Measurements from ENCODE around the gene GSS.

The GSS gene

DNA sequence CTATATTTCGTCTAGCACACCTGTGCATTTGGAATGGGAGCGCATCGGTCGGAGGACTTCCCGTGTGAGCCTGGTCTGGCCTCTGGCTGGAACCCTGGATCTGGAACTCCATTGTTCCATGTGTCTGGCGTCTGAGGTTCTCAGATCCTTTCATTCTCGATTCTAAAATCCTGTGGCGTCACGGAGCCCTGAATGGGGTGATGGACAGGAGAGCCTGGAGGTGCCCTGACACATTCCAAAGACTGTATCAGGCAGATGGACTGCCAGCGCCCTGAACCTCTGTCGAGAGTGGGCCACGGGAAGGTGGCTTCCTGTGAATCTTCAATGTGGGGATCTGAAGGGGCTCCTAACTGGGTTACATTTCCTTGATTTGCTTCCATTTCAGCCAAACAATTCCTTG is 20.7 kb upstream of the GSS start:
- no peak for DNase-seq

- no peak for DNase-seq
These were observed 18.6 kb upstream of the GSS start for GRCh38 chr20:34974246-34974645.

DNA sequence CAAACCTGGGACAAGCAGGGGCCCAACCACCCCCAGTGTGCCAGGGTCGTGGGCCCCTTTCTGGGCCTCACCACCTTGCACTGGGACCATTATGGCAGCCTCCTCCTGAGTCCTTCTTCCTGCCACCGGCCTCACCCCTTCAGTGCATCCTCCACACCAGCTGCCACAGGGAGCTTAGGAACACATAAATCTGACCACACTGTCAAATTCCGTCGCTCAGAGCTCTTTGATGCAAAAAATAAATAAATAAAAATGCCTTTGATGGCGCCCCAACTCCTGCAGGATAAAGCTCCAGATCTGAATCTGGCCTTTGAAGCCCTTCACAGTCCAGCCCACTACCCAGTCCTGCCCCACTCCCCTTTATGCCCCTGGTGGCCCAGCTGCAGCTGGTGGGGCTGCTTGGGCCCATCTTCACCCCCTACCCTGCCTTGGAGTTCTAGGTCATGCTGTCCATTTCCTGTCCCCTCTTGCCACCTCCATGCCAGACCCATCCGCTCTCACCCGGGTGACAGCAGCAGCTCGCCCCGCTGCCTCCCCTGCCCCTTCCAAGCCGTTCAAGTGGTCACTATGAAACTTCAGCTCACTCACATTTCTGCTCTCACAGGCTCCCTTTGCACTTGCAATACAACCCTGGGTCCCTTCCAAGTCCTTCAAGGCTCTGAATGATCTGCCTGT is 16.1 kb upstream of the GSS start:
- DNase-seq: no peak

DNA sequence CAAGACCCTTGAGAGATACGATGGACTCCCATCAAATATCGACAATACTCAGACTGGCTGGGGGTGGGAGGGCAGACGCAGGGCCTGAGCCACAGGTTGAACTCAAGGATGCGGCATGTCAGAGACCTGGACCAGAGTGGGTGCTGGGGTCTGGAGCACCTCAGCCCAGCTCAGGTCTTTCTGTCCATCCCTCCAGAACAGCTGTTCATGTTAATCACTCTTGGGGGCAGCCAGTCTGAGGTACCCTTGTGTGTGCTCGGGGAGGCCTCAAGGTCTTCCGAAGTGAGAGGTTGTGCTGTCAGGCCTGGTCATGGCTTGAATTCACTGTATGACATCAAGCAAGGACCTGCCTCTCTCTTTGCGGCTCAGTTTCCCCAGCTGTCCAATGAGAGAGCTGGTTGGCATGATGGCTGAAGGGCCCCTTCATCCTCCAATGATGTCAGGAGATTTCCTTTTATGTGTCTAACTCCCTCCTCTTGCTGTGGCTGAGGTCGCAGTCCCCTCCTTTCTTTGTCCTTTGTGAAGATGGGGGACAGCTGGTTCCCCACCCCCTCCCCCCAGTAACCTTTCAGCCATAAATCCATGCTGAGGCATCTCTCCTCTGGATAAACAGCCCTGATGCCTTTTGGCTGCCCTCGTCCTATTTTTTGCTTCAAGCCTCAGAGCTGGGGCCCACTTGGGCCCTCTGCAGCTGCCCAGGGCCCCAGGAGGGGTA is 15.4 kb upstream of the GSS start:
- no peak for DNase-seq

- no peak for DNase-seq
These were observed 14.7 kb upstream of the GSS start for GRCh38 chr20:34970193-34970840.

GRCh38 chr20:34968042-34968775 is 12.6 kb upstream of the GSS start:
- DNase-seq: no peak

GRCh38 chr20:34967421-34967820 is 11.8 kb upstream of the GSS start:
- no peak for DNase-seq

- no peak for DNase-seq
These were observed 9.4 kb upstream of the GSS start for GRCh38 chr20:34965051-34965450.

GRCh38 chr20:34964486-34964885 is 8.9 kb upstream of the GSS start:
- DNase-seq: no peak

DNA sequence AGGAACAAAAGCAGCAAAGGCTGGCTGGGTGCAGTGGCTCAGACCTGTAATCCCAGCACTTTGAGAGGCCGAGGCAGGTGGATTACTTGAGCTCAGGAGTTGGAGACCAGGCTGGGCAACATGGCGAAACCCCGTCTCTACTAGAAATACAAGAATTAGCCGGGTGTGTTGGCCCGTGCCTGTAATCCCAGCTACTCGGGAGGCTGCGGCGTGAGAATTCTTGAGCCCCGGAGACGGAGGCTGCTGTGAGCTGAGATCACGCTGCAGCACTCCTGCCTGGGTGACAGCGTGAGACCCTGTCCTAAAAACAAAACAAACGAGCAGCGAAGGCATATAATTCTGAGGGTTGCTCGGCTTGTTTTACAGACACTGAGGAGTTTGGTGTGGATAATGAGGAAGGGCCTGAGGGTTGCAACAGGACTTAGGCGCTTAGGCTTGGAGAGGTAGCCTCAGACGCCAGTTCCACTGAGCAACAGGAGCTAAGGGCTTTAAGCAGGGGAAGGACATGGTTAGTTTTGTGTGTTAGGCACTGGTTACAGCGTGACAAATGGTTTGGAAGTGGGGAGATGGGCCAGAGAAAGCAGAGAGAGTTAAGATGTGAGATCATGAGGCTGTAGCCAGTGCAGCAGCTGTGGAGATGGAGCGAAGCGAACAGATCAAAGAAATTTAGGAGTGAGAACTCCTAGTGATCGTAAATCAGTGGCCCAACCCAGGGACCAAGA is 1.3 kb upstream of the GSS start:
- DNase-seq: no peak

GRCh38 chr20:34956041-34956458 is 444 bp upstream of the GSS start:
- no peak for DNase-seq

GRCh38 chr20:34954904-34955230 is 739 bp downstream of the GSS start:
- DNase-seq: no peak

GRCh38 chr20:34953960-34954359 is 1.6 kb downstream of the GSS start:
- DNase-seq: no peak

GRCh38 chr20:34952671-34953070 is 2.9 kb downstream of the GSS start:
- no peak for DNase-seq

DNA sequence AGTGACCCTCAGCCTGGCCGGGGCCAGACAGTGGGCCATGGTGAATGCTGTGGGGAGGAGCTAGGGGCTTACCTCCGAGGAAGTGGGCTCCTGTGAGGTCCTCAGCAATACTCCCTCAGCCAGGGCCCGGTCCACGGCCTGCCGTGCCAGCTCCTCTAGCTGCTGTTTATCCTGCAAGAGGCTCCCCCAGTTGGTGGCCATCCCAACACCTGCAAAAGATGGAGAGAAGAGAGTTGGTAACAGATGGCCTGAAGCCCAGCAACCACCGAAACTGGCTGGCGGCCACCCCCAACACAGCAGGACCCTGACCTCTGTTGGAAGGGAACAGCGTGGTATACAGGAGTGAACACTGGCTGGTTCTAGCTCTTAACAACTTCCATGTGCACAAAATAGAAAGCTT is 4.0 kb downstream of the GSS start:
- no peak for DNase-seq

DNA sequence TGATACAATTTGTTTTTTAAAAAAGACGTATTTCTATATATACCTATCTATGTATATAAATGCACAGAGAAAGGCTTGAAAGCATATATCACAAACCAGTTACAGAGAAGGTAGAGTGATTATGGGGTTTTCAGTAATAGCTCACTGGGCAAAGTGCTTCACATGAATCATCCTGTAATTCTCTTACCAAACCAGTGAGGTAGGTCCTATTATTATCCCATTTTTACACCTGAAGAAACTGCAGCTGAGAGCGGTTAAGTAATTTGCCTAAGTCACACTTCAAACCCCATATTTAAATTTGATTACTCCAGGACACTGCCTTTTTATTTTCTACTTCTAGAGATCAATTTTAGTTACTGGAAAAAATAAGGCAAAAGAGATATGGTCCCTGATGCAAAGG is 4.4 kb downstream of the GSS start:
- DNase-seq: no peak

DNA sequence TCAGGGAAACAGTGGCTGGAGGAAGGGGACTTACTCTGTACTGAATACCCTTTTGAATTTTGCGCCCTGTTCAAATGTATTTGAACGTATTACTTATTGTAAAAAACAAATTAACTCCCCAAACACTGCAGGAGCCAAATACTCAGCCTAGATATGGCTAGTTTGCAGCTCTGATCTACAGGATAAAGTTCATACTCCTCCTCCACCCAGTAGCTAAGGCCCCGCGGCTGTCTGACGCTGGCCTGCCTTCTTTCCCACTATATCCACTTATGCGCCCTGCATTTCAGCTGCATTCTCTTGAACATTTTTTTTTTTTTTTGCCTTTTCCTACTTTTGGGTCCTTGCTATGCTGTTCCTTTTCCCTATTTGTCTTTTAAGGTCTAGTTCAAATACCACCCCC is 6.5 kb downstream of the GSS start:
- DNase-seq: no peak

- no peak for DNase-seq
These were observed 7.6 kb downstream of the GSS start for GRCh38 chr20:34948030-34948429.

GRCh38 chr20:34947336-34947735 is 8.3 kb downstream of the GSS start:
- DNase-seq: no peak

DNA sequence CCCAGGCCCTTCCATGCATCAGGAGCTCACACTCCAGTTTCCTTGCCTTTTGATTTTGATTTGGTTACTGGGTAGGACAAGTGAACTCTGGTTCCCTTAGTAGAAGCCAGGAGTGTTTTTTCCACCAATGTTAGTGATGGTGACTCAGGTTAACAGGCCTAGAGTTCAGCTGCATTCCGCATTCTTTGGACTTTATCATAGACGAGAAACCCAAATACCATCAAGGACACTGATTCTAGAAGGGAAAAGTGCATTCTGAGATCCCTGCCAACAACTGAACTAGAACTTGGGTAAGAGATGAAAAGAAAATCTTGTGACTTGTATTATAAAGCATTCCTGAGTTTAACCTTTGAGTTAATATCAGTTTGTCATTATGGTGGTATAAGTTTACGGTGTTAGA is 8.9 kb downstream of the GSS start:
- DNase-seq: no peak

- DNase-seq: no peak
These were observed 10.1 kb downstream of the GSS start for GRCh38 chr20:34945315-34946077.
